Peyer's patch (tissue), 4 donors: ENCODE results near the gene NAXE. TPM values are rescaled to one million over a fixed set of nuclear protein-coding genes. Genes with fewer than 3 reads are reported as not detected.
A peak's percentile ranks its signal among the peaks of the same experiment; 100 is the strongest.
"Not testable (repeated sequence)": the region's sequence is repeated elsewhere in the genome, so short reads cannot be mapped to it uniquely, and the experiment has no call there.

Experiments used
- DNase-seq, 3 donors: peaks; one replicate each; pipeline ENCODE4 v3.0.0-alpha.2; 2017 to 2019
- H3K27ac ChIP-seq, 4 donors: fragments of 200-600 bp; sonication (generic); one replicate each; pipeline ENCODE4 v1.5.1; 2016 to 2019
- H3K27me3 ChIP-seq, 2 donors: fragments of 200-600 bp; sonication (generic); one replicate each; pipeline ENCODE4 v1.5.1; 2019
- H3K36me3 ChIP-seq, 3 donors: fragments of 200-600 bp; sonication (generic); one replicate each; pipeline ENCODE4 v1.5.1; 2016 to 2019
- H3K4me1 ChIP-seq, 4 donors: fragments of 200-600 bp; sonication (generic); one replicate each; pipeline ENCODE4 v1.5.1; 2016 to 2019
- H3K4me3 ChIP-seq, 4 donors: fragments of 200-600 bp; sonication (generic); 1 replicate in 3 of 4; 2 replicates in 1 of 4; pipeline ENCODE4 v1.5.1; 2016 to 2019; ENCODE audit warnings: mild to moderate bottlenecking in 1 of 4
- H3K9me3 ChIP-seq, 4 donors: fragments of 200-600 bp; sonication (generic); one replicate each; pipeline ENCODE4 v1.5.1; 2016 to 2019; ENCODE audit warnings: mild to moderate bottlenecking in 1 of 4
- POLR2A ChIP-seq, 2 donors: fragments of 450-650 bp; IDR thresholded peaks; one replicate each; pipeline ENCODE4 v1.5.1; 2017; ENCODE audit warnings: antibody characterized with exemption in 2 of 2, mild to moderate bottlenecking in 2 of 2, moderate library complexity in 2 of 2
- total RNA-seq, 4 donors: library from RNA; depleted of rRNA; stranded (reverse); fragments of >200 nt; gene quantifications; one replicate each; pipeline ENCODE4 v1.1.0, GENCODE V29; 2016
- TF ChIP-seq, protein P1 (sequence below), 6 experiments: fragments of 450-650 bp in 4 of 6; fragments of 200-600 bp in 2 of 6; sonication (generic) in 1 of 6; IDR thresholded peaks; one replicate each; pipeline ENCODE4 v1.5.1; 2017 to 2019; ENCODE audit warnings: antibody characterized with exemption in 6 of 6, mild to moderate bottlenecking in 3 of 6, moderate library complexity in 1 of 6

NAXE gene
- total RNA-seq, 4 donors from 2014 or later, result 38.0 to 96.5 (median 73.1) TPM

DNA sequence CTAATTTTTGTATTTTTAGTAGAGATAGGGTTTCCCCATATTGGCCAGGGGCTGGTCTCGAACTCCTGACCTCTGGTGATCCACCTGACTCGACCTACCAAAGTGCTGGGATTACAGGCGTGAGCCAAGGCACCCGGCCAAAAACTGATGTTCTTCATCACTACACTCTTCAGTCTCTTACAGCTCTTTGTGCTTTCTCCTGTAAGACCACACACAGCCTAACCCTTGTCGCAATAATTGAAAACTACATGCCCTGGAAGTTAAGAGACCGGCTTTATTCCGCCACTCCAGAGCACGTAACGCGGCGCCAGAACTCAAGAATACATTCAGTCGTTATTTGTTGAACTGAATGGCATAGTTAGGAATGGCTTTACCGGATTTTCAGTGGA, 9.2 kb downstream of the NAXE start:
- no peak for DNase-seq
- no peak for TF ChIP-seq POLR2A (IDR thresholded peaks at IDR 0.05)
- TF ChIP-seq, protein P1, sequence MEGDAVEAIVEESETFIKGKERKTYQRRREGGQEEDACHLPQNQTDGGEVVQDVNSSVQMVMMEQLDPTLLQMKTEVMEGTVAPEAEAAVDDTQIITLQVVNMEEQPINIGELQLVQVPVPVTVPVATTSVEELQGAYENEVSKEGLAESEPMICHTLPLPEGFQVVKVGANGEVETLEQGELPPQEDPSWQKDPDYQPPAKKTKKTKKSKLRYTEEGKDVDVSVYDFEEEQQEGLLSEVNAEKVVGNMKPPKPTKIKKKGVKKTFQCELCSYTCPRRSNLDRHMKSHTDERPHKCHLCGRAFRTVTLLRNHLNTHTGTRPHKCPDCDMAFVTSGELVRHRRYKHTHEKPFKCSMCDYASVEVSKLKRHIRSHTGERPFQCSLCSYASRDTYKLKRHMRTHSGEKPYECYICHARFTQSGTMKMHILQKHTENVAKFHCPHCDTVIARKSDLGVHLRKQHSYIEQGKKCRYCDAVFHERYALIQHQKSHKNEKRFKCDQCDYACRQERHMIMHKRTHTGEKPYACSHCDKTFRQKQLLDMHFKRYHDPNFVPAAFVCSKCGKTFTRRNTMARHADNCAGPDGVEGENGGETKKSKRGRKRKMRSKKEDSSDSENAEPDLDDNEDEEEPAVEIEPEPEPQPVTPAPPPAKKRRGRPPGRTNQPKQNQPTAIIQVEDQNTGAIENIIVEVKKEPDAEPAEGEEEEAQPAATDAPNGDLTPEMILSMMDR (IDR thresholded peaks at IDR 0.05), result no peak
- Histone ChIP-seq H3K27me3 (no peaks in the 10 kb centered on the region), H3K4me1 (peaks cover 0 to 19% (median 2%) of the 10 kb centered on the region in 4 donors), H3K27ac (peak overlapping the region; percentile 55 to 86 (median 74)), H3K36me3 (peaks cover 0 to 25% (median 0%) of the 10 kb centered on the region in 3 donors), H3K9me3 (no peaks in the 10 kb centered on the region), H3K4me3 (peak overlapping the region; percentile 49 to 92 (median 72))

DNA sequence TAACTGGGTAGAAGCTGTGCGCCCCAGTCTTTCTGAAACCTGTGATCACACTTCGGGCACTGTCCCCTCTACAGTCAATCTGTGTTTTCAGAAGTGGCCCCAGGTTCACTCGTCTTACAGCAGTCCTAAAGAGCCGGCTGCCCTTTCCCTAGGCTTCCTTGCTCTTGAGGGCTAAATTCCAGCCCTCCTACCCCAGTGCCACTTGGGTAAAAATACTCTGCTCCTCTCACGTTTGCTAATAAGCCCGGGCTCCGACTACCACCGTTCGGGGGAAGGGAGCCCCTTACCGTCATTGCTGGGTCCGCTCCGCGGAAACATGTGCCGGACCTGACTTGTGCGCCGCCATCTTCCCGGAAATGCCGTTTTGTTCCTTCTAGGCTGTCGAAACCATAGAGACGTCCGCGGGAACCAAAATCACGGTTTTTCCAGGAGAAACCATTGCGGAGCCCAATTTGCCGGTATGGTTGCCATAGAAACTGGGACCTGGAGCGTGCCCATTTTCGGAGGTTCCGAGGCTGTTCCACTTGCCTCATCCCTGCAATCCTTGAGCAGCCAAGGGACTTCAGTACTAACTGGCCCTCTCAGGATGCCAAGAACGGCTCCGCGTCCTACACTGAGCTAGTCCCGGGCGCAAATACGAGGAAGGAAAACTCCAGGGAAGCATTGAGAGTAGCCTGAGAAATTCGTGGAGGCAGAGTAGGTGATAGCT, 9.7 kb downstream of the NAXE start, which contains the start of gene GPATCH4:
TSS of gene GPATCH4 (minus strand) at position 358 of the 709 bp plus-strand sequence.
- Histone ChIP-seq H3K4me3 (peak within 1 kb of the TSS; percentile 49 to 92 (median 72)), H3K27ac (peak within 1 kb of the TSS; percentile 55 to 86 (median 74)), H3K4me1 (peaks cover 0 to 19% (median 2%) of the 10 kb centered on the region in 4 donors), H3K36me3 (peaks cover 0 to 21% (median 0%) of the 10 kb centered on the region in 3 donors), H3K9me3 (no peaks in the 10 kb centered on the region), H3K27me3 (no peaks in the 10 kb centered on the region)
- DNase-seq, result peak; percentile 77 to 89 (median 79)
- TF ChIP-seq, protein P1 (IDR thresholded peaks at IDR 0.05), result no peak
- peak in 1 of 2 donors; percentile 22 for TF ChIP-seq POLR2A (IDR thresholded peaks at IDR 0.05)

DNA sequence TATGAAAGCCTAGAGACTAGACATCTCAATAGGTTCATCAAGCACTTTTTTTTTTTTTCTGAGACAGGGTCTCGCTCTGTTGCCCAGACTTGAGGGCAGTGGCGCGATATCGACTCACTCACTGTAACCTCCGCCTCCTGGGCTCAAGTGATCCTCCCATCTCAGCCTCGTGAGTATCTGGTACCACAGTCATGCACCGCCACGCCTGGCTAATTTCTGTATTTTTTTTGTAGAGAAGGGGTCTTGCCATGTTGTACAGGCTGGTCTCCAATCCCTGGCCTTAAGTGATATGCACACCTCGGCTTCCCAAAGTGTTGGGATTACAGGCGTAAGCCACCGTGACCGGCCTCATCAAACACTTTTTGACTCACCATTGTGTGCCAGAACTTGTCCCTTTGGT, 10.3 kb downstream of the NAXE start:
- Histone ChIP-seq H3K27me3 (no peaks in the 10 kb centered on the region), H3K4me1 (peaks cover 0 to 19% (median 2%) of the 10 kb centered on the region in 4 donors), H3K9me3 (no peaks in the 10 kb centered on the region), H3K4me3 (peak overlapping the region; percentile 49 to 92 (median 72)), H3K27ac (peak overlapping the region; percentile 55 to 86 (median 74)), H3K36me3 (peaks cover 0 to 16% (median 0%) of the 10 kb centered on the region in 3 donors)
- no peak for DNase-seq
- no peak for TF ChIP-seq POLR2A (IDR thresholded peaks at IDR 0.05)
- TF ChIP-seq, protein P1 (IDR thresholded peaks at IDR 0.05), result no peak

DNA sequence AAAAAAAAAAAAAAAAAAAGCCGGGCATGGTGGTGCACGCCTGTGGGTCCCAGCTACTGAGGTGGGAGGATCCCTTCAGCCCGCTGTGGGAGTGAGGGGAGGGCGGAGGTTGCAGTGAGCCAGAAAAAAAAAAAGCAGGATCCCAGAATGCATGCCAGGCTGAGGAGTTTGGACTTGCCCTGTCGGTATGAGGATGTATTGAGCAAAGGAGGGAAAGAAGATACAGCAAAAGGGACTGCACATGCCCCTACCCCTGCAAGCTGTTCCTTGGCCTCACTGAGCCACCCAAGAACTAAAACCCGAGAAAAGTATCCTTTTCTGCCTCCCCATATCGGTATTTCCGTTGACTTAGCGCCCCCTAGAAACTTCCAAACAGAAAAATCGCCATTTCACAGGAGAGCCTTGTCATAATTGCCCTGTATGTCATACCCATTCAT, 11.0 kb downstream of the NAXE start:
- H3K4me1 ChIP-seq, result peaks cover 0 to 19% (median 2%) of the 10 kb centered on the region in 4 donors
- no peak overlapping the region for H3K27ac ChIP-seq
- H3K9me3 ChIP-seq, result no peaks in the 10 kb centered on the region
- no peaks in the 10 kb centered on the region for H3K27me3 ChIP-seq
- H3K36me3 ChIP-seq, result peaks cover 0 to 9% (median 0%) of the 10 kb centered on the region in 3 donors
- TF ChIP-seq POLR2A (IDR thresholded peaks at IDR 0.05), result no peak
- TF ChIP-seq, protein P1 (IDR thresholded peaks at IDR 0.05), result peak in 2 of 6 experiments; percentile 3 to 14
- no peak for DNase-seq
- no peak overlapping the region for H3K4me3 ChIP-seq

DNA sequence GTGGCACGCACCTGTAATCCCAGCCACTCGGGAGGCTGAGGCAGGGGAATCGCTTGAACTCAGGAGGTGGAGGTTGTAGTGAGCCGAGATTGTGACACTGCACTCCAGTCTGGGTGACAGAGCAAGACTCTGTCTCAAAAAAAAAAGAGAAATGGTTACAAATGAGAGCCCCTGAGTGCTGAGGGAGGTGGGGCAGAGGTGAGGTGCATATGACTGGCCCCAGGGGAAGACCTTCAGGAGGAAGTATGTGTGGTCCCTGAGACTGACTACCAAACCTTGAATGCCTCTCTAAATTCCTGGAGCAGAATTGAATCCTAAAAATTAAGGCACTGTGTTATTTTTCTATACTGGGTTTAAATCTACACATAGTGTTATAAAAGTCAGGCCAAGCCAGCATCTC, 15.8 kb downstream of the NAXE start:
- not testable (repeated sequence) for H3K27ac ChIP-seq

DNA sequence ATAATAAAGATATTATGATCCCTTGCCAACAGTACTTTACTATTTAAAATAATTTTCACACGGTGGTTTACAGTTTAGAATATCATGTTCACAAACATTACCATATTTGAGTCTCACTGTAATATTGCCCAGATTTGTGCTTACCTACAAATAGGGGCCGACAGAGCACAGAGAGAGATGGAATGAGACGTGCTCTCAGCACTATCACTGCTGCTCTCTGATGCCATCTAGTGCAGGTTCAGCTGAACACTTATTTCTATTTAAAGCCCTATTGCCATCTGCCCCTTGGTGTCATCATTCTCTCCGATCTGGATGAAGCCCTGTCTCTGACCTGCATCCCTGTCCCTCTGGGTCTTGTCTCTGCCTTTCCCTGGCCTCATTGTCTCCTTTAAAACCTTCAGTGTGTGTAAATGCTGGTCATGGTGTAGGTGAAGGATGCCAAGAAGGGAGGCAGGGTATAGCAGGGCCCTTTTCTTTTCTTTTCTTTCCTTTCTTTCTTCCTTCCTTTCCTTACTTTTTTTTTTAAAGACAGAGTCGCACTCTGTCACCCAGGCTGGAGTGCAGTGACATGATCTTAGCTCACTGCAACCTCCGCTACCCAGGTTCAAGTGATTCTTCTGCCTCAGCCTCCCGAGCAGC, 16.6 kb downstream of the NAXE start:
- DNase-seq, result peak in 2 of 3 donors; percentile 52 to 80
- H3K4me3 ChIP-seq, result no peak overlapping the region
- H3K4me1 ChIP-seq, result no peaks in the 10 kb centered on the region
- H3K36me3 ChIP-seq, result no peaks in the 10 kb centered on the region
- TF ChIP-seq, protein P1 (IDR thresholded peaks at IDR 0.05), result peak; percentile 53 to 93 (median 82)
- TF ChIP-seq POLR2A (IDR thresholded peaks at IDR 0.05), result no peak
- no peaks in the 10 kb centered on the region for H3K9me3 ChIP-seq
- H3K27ac ChIP-seq, result no peak overlapping the region
- H3K27me3 ChIP-seq, result no peaks in the 10 kb centered on the region

More for the DNA sequence above, 15.8 kb downstream of the NAXE start:
- not testable (repeated sequence) for H3K4me1 ChIP-seq, H3K36me3 ChIP-seq, H3K27me3 ChIP-seq, H3K9me3 ChIP-seq, H3K4me3 ChIP-seq
- DNase-seq, result peak in 2 of 3 donors; percentile 44 to 49
